LNCaP clone FGC (cell line): Measurements from ENCODE around the gene SPINDOC.

Experiments
- DNase-seq: peaks from one replicate; pipeline ENCODE4 v3.0.0-alpha.2; 2011; ENCODE audit warnings: low read depth
- H3K4me3 ChIP-seq: 2 replicates; pipeline ENCODE4 v1.5.1; 2011; ENCODE audit warnings: mild to moderate bottlenecking, low read depth, low read length, control low read depth
- TF ChIP-seq, protein P1 (sequence below): IDR thresholded peaks from 2 replicates; pipeline ENCODE4 v1.5.1; 2012; ENCODE audit warnings: mild to moderate bottlenecking; ENCODE audit not compliant: control insufficient read depth, insufficient read depth; ENCODE audit errors: extremely low read depth

The SPINDOC gene

GRCh38 chr11:63845303-63845702, 32.0 kb downstream of the SPINDOC start:
- TF ChIP-seq, protein P1, sequence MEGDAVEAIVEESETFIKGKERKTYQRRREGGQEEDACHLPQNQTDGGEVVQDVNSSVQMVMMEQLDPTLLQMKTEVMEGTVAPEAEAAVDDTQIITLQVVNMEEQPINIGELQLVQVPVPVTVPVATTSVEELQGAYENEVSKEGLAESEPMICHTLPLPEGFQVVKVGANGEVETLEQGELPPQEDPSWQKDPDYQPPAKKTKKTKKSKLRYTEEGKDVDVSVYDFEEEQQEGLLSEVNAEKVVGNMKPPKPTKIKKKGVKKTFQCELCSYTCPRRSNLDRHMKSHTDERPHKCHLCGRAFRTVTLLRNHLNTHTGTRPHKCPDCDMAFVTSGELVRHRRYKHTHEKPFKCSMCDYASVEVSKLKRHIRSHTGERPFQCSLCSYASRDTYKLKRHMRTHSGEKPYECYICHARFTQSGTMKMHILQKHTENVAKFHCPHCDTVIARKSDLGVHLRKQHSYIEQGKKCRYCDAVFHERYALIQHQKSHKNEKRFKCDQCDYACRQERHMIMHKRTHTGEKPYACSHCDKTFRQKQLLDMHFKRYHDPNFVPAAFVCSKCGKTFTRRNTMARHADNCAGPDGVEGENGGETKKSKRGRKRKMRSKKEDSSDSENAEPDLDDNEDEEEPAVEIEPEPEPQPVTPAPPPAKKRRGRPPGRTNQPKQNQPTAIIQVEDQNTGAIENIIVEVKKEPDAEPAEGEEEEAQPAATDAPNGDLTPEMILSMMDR: no peak
- DNase-seq: no peak

DNA sequence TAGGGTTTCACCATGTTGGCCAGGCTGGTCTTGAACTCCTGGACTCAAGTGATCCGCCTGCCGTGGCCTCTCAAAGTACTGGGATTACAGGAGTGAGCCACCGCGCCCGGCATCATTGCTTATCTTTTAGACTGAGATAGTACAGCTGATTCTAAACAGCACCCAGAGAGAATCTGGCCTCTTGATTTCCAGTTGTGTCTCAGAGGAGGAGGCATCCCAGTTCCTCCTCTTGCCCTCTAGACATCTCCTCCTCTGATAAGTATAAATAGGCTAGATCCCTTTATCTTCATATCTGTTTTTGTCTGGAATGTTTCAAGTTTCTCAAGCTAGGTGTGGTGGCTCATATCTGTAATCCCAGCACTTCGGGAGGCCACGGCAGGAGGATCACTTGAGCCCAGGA, 32.7 kb downstream of the SPINDOC start:
- no peak overlapping the region for H3K4me3 ChIP-seq
- DNase-seq: no peak
- TF ChIP-seq, protein P1: no peak

More at GRCh38 chr11:63845303-63845702, 32.0 kb downstream of the SPINDOC start:
- no peak overlapping the region for H3K4me3 ChIP-seq

DNA sequence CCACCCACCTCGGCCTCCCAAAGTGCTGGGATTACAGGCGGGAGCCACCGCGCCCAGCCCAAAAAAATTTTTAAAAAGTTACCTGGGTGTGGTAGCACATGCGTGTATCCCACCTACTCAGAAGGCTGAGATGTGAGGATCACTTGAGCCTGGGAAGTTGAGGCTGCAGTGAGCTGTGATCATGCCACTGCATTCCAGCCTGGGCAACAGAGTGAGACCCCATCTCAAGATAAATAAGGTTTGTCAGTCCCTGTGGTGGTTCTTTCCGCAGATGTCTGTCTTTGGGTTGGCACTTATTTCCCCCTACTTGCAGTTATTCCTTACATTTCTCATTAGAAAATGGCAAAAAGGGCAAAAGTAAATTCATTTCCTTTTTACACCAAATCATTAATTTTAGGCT, 33.6 kb downstream of the SPINDOC start:
- TF ChIP-seq, protein P1: no peak
- no peak for DNase-seq
- no peak overlapping the region for H3K4me3 ChIP-seq

- TF ChIP-seq, protein P1: no peak
- peak; percentile 97 for DNase-seq
- H3K4me3 ChIP-seq: peak overlapping the region; percentile 40
Measured at GRCh38 chr11:63847363-63847762, 34.1 kb downstream of the SPINDOC start.

- H3K4me3 ChIP-seq: no peak overlapping the region
- TF ChIP-seq, protein P1: no peak
- DNase-seq: no peak
Measured at GRCh38 chr11:63849691-63850090, 36.4 kb downstream of the SPINDOC start.

DNA sequence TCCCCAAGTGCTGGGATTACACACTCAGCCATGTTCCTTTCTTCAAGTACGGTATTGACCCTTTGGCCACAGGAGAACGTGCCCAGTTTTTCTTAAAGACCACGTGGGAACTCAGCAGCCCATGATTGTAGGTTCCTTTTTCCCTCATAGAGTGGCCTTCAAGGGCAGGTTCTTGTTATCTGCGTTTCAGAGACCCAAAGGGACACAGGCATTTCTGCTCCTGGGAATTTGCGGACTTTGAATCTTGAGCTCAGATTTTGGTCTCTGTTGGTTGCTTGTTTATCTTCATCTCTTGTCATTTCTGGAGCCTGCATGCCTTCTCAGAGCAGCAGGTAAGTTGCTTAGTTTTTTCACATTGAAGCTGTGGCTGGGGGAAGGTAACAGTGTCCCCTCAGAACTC, 37.7 kb downstream of the SPINDOC start:
- TF ChIP-seq, protein P1: no peak
- DNase-seq: no peak
- no peak overlapping the region for H3K4me3 ChIP-seq

DNA sequence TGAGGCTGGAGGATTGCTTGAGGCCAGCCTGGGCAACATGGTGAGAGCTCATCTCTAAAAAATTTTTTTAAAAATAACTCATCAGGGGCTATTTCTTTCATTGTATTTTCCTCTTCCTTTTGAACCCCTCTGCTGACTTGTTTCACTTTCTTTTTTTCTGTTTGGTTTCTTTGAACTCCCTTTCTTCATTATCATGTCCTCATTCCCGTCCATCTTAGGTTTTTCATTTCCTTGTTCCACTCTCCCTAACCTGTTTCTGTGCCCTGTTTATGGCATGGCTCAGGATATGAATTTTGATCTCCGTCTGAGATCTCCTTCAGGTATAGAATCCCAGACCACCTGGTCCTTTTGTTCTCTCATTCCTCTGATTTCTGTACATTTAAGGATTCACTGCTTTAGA, 38.1 kb downstream of the SPINDOC start:
- DNase-seq: no peak
- no peak overlapping the region for H3K4me3 ChIP-seq
- TF ChIP-seq, protein P1: no peak
